GM18907 (cell line): Measurements from ENCODE around the gene CFAP52.
"Not testable (repeated sequence)": the region's sequence is repeated elsewhere in the genome, so short reads cannot be mapped to it uniquely, and the experiment has no call there.

ENCODE experiments used
- ATAC-seq: cut with Tn5 transposase; IDR thresholded peaks from one replicate; pipeline ENCODE4 v1.9.1; 2021; ENCODE audit warnings: mild to moderate bottlenecking, moderate library complexity; ENCODE audit not compliant: unreplicated experiment

CFAP52 gene

DNA sequence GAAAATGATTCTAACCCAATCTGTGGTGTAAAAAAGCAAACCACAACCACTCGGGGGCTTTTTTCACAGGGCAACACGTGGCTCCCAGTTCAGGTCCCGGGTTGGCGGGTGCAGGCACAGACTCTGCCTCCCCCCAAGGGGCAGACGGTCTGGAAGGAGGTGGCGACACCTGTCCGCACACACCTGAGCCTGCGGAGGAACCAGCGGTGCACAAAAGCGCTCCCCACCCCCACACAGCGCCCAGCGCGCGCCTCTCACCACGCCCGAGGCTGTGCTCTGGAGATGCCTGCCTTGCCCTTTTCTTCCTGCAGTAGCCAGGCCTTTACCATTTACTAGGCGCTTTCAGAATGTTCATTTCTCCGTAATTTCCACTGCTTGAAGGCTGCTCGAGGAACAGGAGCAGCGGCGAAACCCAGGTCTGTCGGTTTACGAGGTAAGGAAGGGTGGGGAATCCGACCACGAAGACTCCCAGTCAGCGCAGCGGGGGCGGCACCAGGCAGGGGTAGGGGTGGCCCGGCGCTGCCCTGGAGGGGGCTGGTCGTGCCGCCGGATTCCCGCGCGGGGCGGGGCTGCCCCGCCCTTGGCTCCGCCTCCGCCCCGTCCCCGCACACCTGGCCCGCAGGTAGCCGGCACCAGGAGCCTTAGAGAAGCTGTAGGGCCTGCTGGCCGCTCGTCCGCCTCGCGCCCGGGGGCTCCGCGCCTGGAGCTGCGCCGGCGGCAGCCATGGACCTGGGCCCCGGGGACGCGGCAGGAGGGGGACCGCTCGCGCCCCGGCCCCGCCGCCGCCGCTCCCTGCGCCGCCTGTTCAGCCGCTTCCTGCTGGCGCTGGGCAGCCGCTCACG, 68.7 kb downstream of the CFAP52 start, which contains the start of gene USP43:
USP43 (plus strand) TSS at position 608 of the 842 bp plus-strand sequence; CDS start at position 724, 116 bp downstream.
- peak; percentile 47 for ATAC-seq

DNA sequence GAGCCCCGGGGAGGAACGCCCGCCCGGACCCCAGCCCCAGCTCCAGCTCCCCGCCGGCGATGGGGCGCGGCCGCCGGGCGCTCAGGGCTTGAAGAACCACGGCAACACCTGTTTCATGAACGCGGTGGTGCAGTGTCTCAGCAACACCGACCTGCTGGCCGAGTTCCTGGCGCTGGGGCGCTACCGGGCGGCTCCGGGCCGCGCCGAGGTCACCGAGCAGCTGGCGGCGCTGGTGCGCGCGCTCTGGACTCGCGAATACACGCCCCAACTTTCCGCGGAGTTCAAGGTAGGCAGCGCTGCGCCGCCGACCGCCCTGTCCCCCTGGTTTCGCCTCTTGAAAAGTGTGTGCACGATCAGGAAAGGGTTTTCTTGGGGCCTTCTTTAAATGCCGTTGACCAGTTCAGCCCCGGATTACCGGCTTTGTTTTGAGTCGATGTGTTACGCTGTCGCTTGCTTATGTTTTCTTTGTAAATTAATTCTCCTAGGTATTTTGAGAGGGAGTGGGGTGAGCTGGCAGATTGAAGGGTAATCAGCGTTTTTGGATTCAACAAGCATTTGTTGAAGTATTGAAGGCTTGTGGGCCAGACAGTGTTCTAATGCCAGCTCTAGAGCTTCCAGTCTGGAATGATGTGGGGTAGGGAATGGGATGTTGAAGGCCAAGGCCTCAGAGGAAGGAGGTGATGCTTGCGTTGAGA, 69.6 kb downstream of the CFAP52 start:
- peak; percentile 51 for ATAC-seq

DNA sequence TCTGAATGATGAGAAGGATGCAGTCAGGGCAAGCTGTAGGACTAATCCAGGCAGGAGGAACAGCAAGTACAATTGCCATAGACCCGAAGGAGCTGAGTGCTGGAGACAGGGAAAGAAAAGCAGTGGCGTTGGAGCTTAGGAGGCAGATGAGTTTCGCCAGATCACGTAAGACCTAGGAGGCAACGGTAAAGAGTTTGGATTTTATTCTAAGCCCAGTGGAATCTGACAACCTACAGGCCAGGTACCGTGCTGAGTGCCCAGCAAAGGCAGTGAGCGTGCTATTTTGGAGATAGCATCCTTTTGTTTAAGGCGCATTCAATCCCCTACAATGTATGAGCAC, 70.1 kb downstream of the CFAP52 start:
- no peak for ATAC-seq

DNA sequence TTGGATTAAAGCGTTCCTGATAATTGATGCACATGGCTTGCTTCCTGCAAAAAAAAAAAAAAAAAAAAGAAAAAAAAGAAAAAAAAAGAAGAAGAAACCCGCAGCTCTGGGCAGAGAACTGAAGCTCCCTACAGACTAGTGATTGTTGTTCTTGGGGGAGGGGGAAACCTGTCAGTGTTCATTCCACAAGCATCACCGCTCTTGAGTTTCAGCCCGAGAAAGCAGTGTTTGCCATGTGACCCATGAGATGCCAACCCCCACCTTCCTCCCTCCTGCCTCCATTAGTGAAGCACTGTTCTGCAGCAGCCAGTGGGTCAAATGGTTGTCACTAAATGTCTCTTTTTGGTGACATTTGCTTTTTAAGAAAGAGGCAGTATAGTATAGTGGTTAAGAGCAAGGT, 70.6 kb downstream of the CFAP52 start:
- ATAC-seq = no peak

DNA sequence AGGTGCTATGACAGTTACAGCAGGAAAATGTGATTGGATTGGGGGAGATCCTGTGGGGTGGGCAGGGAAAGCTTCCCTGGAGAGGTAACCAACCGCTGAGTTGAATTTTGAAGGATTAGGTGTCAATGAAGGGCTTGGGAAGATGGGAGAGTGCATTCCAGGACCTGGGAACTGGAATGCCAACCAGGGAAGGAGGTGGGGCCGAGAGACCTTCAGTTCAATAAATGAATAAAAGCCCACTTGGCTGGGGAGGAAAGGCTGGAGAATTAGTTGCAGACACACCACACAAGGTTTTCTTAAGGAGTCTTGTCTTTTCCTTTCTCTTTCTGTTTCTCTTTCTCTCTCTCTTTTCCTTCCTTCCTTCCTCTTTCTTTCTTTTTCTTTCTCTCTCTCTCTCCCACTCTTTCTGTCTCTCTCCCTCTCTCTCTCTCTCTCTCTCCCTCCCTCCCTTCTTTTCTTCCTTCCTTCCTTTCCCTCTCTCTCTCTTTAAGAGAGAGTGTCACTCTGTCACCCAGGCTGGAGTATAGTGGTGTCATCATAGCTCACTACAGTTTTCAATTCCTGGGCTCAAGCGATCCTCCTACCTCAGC, 72.2 kb downstream of the CFAP52 start:
- no peak for ATAC-seq

DNA sequence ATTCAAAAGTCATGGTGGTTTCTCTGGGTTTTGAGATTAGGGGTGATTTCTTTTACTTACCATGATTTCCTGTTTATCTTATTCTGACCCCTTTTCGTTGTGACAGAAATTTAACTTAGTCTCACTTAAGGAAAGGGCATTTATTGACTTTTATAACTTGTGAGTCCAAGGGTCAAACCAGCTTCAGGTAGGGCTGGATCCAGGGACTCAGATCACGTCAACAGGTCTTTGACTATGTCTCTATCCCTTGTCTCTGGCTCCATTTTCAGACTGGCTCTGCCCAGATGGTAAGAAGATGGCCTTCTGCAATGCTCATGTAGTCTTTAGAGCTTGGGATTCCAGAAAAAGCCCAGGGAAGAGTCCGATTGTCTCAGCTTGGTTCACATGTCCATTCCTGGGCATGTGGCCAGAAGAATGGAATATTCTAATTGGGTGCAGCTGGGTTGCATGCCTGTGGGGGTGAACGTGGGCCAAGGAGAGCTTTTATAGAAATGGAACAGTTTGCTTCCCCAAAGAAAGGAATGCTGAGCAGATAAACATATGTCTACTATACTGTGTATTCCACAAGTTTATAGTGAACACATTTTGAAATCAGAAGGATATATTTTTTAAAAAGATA, 82.3 kb downstream of the CFAP52 start:
- no peak for ATAC-seq

DNA sequence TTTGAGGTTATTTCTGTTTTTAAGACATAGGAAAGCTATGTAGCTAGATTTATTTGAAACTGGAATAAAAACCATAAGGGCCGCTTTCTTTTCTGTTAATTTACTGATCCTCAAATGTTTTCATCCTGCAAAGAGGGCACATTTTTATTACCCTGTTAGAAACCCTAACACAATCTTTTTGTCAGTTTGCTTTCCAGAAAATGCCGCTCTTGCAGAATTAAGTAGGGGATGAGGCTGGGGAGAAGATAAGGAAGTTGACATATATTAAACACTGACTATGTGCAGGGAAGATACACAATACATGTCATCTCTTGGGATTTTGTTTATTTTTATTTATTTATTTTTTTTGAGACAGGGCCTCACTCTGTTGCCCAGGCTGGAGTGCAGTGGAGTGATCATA, 84.6 kb downstream of the CFAP52 start:
- ATAC-seq = no peak

DNA sequence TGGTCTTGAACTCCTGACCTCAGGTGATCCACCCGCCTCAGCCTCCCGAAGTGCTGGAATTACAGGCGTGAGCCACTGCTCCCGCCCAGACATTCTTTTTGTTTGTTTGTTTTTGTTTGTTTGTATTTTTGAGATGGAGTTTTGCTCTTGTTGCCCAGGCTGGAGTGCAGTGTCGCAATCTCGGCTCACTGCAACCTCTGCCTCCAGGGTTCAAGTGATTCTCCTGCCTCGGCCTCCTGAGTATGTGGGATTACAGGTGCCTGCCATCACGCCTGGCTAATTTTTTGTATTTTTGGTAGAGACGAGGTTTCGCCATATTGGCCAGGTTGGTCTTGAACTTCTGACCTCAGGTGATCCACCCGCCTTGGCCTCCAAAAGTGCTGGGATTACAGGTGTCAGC, 87.1 kb downstream of the CFAP52 start:
- not testable (repeated sequence) for ATAC-seq

DNA sequence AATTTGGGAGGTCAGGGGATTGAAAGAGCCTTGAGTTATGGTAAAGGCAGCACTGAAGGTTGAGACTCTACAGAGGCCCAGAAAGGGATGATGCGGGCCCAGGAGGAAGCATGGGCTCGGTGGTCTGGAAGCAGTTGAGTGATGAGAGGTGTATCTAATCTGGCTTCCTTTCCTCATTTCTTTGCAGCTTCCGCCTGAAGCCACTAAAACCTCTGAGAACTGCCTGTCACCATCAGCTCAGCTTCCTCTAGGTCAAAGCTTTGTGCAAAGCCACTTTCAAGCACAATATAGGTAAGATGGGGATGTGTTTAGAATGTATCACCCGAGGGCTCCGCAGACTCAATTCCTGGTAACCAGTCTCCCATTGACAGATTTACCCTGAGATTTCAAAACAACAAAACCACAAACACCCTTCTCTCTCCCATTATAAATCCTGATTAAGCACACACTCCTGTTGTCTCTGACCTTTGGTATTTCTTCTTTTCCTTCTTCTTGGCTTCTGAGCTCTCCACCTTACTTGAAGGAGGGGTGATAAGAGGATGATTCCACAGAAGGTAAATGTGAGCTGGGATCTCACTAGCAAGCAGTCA, 90.1 kb downstream of the CFAP52 start:
- ATAC-seq = no peak

DNA sequence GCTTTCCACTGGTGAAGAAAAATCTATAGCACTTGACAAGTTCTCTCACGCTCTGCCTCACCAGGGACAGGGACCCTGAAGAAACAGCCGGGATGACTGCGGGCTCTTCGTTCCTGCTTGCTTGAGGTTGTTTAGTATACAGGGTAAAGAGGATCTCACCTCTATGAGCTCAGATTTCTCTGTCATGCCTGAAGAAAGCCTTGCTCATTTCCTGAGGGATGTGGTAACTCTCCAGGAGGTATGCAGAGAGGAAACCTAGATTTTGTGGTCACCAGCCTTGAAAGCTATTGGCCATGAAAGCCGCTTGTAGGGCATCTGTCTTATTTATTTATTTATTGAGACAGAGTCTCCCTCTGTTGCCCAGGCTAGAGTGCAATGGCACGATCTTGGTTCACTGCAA, 92.1 kb downstream of the CFAP52 start:
- no peak for ATAC-seq

DNA sequence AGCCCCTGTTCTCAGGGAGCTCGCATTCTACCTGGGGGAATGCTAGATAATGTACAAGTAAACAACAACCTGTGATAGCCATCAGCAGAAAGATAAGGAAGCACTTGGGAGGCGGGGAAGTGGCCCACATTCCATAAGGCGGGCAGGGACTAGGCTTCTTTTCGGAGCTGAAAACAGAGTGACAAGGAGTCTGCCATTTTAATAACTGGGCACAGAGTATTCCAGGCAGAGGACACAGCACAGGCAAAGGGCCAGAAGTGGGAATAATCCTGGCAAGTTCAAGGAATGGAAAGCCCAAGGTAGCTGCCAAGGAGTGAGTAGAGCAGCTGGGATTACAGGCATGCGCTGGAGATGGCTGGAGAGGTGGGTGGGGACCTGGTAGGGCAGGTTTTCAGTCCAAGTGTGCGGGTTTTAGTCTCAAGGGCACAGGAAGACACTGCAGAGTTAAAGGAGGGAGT, 93.1 kb downstream of the CFAP52 start:
- ATAC-seq = no peak

DNA sequence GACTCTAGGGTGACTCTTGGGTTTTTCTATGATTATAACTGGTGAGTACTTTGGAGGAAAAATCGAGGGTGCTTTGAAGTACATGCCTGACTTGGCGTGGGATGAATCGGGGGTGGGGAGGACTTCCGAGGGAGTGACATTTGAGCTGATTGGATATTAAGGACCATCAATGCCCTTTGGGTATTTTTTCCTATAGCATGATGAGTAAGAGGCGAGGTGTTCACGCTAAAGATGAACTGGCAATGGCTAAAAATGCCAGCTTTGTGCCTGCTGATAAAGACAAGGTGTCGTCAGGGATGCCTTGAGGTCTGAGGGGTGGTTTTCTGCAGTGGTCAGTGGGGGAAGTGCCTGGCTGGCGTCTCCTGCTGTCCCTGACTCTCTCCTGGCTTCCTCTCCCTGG, 94.2 kb downstream of the CFAP52 start:
- ATAC-seq = no peak

DNA sequence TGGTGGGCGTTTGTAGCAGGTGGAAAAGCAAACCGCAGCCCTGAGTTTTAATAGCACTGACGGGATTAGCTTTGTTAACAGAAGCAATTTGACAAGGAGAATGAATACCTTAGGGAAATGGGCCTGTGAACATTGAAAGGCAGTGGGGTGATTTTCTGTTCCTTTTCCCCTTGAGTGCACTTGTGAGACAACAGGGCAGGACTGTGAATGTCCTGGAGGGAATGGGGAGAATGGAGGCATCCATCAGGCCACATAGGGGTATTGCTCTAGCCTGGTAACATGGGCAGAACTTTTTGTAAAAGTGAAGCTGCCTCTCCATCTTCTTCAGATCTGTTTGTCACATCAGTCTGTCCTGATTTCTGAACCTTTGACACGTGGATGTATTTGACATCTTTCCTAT, 95.1 kb downstream of the CFAP52 start:
- ATAC-seq = no peak

DNA sequence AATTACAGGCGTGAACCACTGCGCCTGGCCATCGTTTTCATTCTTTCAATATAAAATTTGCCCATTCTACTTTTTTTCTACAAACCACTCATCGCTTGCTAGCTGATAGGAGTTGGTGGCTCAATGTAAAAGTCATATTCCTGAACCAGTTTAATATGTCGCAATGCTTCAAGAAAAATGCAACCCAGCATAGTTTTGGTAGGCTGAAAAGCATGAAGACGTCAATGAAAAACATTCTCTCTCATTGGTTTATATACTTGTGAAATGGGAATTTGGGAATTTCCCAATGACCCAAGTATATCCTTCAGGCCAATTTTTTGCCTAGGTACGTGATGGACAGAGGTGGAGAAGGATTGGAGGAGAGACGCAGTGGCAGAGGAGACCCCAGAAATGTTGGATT, 95.8 kb downstream of the CFAP52 start:
- ATAC-seq = no peak

DNA sequence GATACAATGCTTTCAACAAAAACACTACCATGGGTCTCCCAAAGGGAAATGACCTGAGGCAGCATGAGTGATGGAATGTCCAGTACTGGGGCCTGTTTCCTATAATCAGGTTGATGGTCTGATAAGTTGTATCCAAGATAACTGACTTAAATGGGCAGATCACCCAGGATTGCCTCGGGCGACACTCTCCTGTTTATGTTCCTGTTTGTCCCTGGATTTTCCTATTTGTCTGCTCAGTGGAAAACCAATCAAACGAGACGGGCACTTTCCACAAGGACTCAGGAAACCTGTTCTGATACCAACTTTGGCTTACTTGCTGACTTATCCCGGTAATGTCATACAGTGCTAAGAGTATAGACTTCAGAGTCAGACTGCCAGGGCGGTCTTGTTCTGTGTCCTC, 96.2 kb downstream of the CFAP52 start:
- ATAC-seq = no peak

DNA sequence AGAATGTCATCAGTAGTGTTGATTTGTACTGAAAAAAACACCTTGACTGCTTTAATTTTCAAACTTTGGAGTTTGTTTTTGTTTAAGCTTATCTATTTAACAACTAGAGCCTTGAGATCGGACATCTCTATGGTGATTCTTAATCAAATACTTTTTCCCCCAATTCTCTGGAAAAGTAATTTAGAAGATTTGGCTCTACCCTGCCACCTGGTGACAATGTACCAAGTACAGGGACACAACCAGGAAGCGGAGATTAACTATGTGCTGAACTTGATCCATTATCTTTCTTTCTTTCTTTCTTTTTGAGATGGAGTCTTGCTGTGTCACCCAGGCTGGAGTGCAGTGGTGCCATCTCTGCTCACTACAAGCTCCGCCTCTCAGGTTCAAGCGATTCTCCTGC, 99.6 kb downstream of the CFAP52 start:
- no peak for ATAC-seq

DNA sequence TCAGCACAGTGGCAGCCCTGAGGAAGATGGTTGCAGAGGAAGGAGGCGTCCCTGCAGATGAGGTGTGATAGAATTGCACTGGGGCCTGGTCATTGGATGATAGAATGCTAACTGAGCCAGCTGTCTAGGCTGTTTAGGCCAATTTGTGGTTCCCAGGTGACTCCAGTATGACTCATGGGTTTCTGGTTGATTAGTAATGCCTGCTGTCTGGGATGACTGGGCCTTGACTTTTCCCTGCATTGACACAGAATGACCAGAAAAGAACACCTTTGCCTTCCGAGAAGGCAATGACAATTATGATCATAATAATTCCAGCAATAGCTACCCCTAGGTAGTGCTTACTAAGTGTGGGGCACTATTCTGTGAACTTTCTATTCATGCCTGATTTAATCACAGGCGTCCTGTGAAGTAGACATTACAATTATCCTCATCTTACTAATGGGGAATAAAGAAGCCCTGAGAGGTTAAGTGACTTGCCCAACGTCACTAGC, 100.4 kb downstream of the CFAP52 start:
- no peak for ATAC-seq

DNA sequence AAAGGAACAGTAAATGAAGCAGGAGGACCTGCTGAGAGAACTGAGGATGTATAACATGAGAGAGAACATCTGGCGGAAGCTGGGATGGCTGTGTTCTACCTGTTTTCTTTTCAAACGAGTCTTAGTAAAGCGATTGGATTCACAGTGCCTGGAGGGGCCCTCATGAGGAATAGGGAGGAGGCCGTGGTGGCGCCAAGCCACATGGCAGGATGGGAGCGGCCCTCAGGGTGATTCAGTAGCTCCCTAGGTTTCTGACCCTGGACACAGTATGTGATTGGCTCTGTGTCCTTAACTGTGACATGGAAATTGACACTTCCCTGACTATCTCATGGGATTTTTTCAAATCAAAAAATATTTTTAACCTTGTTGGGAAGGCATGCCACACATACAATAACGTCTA, 101.0 kb downstream of the CFAP52 start:
- no peak for ATAC-seq

DNA sequence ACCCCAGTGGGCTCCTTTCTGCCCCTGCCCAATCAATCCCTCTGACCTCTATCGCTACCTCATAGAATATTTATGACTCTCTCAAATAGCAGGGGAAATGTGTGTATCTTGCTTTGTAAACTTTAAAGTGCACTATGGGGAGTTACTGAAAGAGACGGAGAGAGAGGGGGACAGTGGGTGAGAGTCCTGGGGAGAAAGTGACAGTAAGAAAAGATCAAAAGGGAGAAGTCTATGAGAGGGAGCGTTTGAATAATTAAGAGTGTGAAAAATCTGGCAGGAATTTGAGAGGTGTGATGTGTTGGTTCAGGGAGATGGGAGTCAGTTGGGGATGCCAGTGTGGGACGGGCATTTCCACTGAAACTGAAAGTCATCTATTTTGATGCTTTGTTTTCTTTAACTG, 101.5 kb downstream of the CFAP52 start:
- ATAC-seq = no peak

DNA sequence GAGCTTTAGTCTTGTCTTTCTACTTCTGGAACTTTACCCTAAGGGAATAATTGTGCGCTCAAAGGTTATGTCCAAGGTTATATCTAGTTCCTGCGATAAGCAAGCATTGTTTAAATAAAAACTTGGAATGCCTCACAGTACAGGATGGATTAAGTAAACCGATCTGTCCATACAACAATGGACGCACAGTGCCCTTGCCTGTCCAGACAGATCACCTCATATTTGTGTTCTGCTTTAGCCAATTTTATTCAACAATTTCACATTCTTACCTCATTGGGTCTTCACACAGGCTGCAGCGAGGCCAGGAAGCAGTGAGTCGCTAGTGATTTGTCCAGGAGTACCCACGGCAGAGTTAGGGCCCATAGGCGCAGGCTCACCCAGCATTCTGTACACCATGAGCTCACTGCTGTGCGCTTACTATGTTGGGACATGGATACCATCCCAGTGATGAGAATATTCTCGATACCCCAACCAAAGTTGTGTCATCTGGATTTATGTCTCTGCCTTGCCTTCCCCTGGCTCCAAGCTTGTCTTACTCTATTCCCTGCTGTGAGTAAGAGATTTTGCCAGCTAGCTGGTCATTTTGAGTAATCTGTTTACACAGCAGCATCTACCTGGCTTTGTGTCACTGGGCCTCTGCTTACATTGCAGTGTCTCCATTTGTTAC, 108.6 kb downstream of the CFAP52 start:
- ATAC-seq = no peak
